Suprapubic skin (tissue), 4 donors: ENCODE data around the gene CDH13. TPM values are rescaled to one million over a fixed set of nuclear protein-coding genes. Genes with fewer than 3 reads are reported as not detected.

Source experiments
- DNase-seq, 2 donors: peaks; one replicate each; pipeline ENCODE4 v3.0.0-alpha.2; 2019; ENCODE audit warnings: low spot score in 2 of 2
- H3K27ac ChIP-seq: fragments of 200-600 bp; sonication (generic); one replicate; pipeline ENCODE4 v1.5.1; 2019
- H3K27me3 ChIP-seq: fragments of 200-600 bp; sonication (generic); one replicate; pipeline ENCODE4 v1.5.1; 2019
- H3K36me3 ChIP-seq: fragments of 200-600 bp; sonication (generic); one replicate; pipeline ENCODE4 v1.5.1; 2019
- H3K4me1 ChIP-seq: fragments of 200-600 bp; sonication (generic); one replicate; pipeline ENCODE4 v1.5.1; 2019
- H3K4me3 ChIP-seq: fragments of 200-600 bp; sonication (generic); one replicate; pipeline ENCODE4 v1.5.1; 2019; ENCODE audit warnings: mild to moderate bottlenecking
- H3K9me3 ChIP-seq: fragments of 200-600 bp; sonication (generic); one replicate; pipeline ENCODE4 v1.5.1; 2019
- CTCF ChIP-seq, 2 donors: fragments of 200-600 bp in 1 of 2; fragments of 450-650 bp in 1 of 2; sonication (generic) in 1 of 2; IDR thresholded peaks; one replicate each; pipeline ENCODE4 v1.5.1; 2016 to 2019; ENCODE audit warnings: antibody characterized with exemption in 2 of 2, mild to moderate bottlenecking in 1 of 2, moderate library complexity in 1 of 2
- EP300 ChIP-seq: sonication (generic); formaldehyde crosslinking; IDR thresholded peaks from one replicate; pipeline ENCODE4 v1.6.1; 2017; ENCODE audit warnings: antibody characterized with exemption
- POLR2A ChIP-seq, 2 donors: fragments of 450-650 bp; IDR thresholded peaks; one replicate each; pipeline ENCODE4 v1.6.1; 2017; ENCODE audit warnings: antibody characterized with exemption in 2 of 2, mild to moderate bottlenecking in 2 of 2, moderate library complexity in 2 of 2
- POLR2AphosphoS5 ChIP-seq, 3 donors: sonication (generic); formaldehyde crosslinking; IDR thresholded peaks; one replicate each; pipeline ENCODE4 v1.6.1; 2017; ENCODE audit warnings: antibody characterized with exemption in 3 of 3
- WGBS: methylation state at CpG from one replicate; pipeline ENCODE4 v1.1.5; 2018; 5-methylcytosine and 5-hydroxymethylcytosine counted together
- total RNA-seq, 4 donors: library from RNA; depleted of rRNA; stranded (reverse); fragments of >200 nt; gene quantifications; one replicate each; pipeline ENCODE4 v1.1.0, GENCODE V29; 2016

CDH13 gene
- total RNA-seq, 4 donors from 2014 or later = 90.4 to 176 (median 139) TPM

- Histone ChIP-seq H3K9me3 (no peaks in the 10 kb centered on the region), H3K36me3 (no peaks in the 10 kb centered on the region), H3K27me3 (no peaks in the 10 kb centered on the region), H3K27ac (no peak overlapping the region), H3K4me1 (no peaks in the 10 kb centered on the region), H3K4me3 (no peak overlapping the region)
- DNase-seq = no peak
- 79% methylated on average over 5 of the region's 5 CpGs for WGBS
- TF ChIP-seq CTCF (IDR thresholded peaks at IDR 0.05) (no peak), POLR2AphosphoS5 (IDR thresholded peaks at IDR 0.05) (no peak), POLR2A (IDR thresholded peaks at IDR 0.05) (no peak), EP300 (no peak)
Measured at GRCh38 chr16:82878466-82878865, 251.7 kb downstream of the CDH13 start.

DNA sequence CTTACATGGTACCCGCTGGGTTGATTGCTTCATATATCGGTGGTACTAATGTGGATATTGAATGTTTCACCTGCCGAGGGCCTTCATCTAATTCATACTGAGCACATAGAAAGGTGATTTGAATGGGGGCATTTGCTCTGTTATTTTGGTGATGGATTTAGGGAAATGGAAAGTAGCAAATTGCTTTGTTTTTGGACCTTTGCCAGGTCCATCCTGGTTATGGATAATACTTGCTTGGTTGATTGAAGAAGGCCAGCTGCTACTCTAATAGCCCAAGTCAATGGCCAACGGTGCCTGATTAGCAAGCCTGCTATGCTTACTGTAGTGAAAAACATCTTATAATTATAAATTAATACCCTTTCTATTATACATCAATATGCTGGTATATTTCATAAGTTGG lies 253.6 kb downstream of the CDH13 start:
- Histone ChIP-seq H3K36me3 (no peaks in the 10 kb centered on the region), H3K27ac (no peak overlapping the region), H3K4me3 (no peak overlapping the region), H3K4me1 (no peaks in the 10 kb centered on the region), H3K27me3 (no peaks in the 10 kb centered on the region), H3K9me3 (no peaks in the 10 kb centered on the region)
- no peak for TF ChIP-seq EP300
- no peak for DNase-seq
- WGBS = 94% methylated on average over 4 of the region's 4 CpGs

- 100% methylated on average over 2 of the region's 3 CpGs for WGBS
- H3K4me3 ChIP-seq = no peak overlapping the region
- no peaks in the 10 kb centered on the region for H3K4me1 ChIP-seq
- H3K27me3 ChIP-seq = no peaks in the 10 kb centered on the region
- no peak overlapping the region for H3K27ac ChIP-seq
- no peaks in the 10 kb centered on the region for H3K36me3 ChIP-seq
- TF ChIP-seq POLR2A (IDR thresholded peaks at IDR 0.05) (no peak), EP300 (no peak), POLR2AphosphoS5 (IDR thresholded peaks at IDR 0.05) (no peak), CTCF (IDR thresholded peaks at IDR 0.05) (no peak)
- DNase-seq = no peak
- H3K9me3 ChIP-seq = no peaks in the 10 kb centered on the region
Measured at GRCh38 chr16:82881516-82881915, 254.7 kb downstream of the CDH13 start.

DNA sequence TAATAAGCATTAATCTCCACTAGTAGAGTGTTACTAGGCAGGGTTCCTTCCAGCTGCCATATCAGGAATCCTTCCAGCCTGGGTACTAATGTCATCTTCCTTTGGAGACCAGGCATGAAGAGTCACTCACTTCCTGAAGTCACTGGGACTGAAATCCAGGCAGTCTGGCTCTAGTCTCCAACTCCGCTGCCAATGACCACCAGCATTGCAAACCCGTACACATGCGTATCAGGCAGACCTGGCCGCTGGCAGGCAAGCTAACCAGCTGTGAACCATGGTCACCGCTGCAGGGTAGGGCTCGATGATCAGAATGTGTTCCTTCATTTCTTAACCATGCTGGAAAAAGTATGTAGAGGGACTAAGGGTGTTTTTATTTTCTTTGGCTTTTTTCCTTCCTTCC lies 255.5 kb downstream of the CDH13 start:
- TF ChIP-seq POLR2A (IDR thresholded peaks at IDR 0.05) (no peak), CTCF (IDR thresholded peaks at IDR 0.05) (no peak), EP300 (no peak), POLR2AphosphoS5 (IDR thresholded peaks at IDR 0.05) (no peak)
- Histone ChIP-seq H3K9me3 (no peaks in the 10 kb centered on the region), H3K36me3 (no peaks in the 10 kb centered on the region), H3K4me1 (no peaks in the 10 kb centered on the region), H3K4me3 (no peak overlapping the region), H3K27ac (no peak overlapping the region), H3K27me3 (no peaks in the 10 kb centered on the region)
- DNase-seq = no peak
- 90% methylated on average over 6 of the region's 6 CpGs for WGBS

GRCh38 chr16:82882982-82883835 lies 256.4 kb downstream of the CDH13 start:
- WGBS = 61% methylated on average over 5 of the region's 5 CpGs
- Histone ChIP-seq H3K27me3 (no peaks in the 10 kb centered on the region), H3K27ac (no peak overlapping the region), H3K36me3 (no peaks in the 10 kb centered on the region), H3K4me1 (no peaks in the 10 kb centered on the region), H3K9me3 (no peaks in the 10 kb centered on the region), H3K4me3 (no peak overlapping the region)
- no peak for DNase-seq
- TF ChIP-seq EP300 = no peak
- TF ChIP-seq POLR2A (IDR thresholded peaks at IDR 0.05) = no peak
- no peak for TF ChIP-seq CTCF (IDR thresholded peaks at IDR 0.05)
- TF ChIP-seq POLR2AphosphoS5 (IDR thresholded peaks at IDR 0.05) = no peak
